CD4-positive, alpha-beta T cell (primary cell): ENCODE data around the gene PAIP2. TPM values are rescaled to one million over a fixed set of nuclear protein-coding genes. Genes with fewer than 3 reads are reported as not detected.
A peak's percentile ranks its signal among the peaks of the same experiment; 100 is the strongest.

Source experiments
- ATAC-seq: fragments of 200-7000 bp; cut with Tn5 transposase; one replicate; pipeline ENCODE4 v1.10.0; 2022; ENCODE audit warnings: mild to moderate bottlenecking; ENCODE audit not compliant: poor library complexity
- CTCF ChIA-PET: fragments of 350-600 bp; sonication (Branson Sonifier 250); formaldehyde crosslinking; loops from one replicate; lab custom pipeline; 2021; ENCODE audit warnings: antibody characterized with exemption, inconsistent platforms; lab: Charles Lee
- POLR2A ChIA-PET: fragments of 350-600 bp; sonication (Branson Sonifier 250); formaldehyde crosslinking; loops from one replicate; lab custom pipeline; 2021; ENCODE audit warnings: antibody characterized with exemption, inconsistent platforms; lab: Charles Lee
- DNase-seq, 14 experiments: peaks; one replicate each; pipeline ENCODE4 v3.0.0-alpha.2; 2013 to 2020; ENCODE audit warnings: mixed read lengths in 2 of 14
- H3K27ac ChIP-seq, 2 donors: one replicate each; pipeline versions ENCODE4 v1.5.1 to v1.7.0; 2013; ENCODE audit warnings: low read length in 2 of 2, low read depth in 1 of 2, mild to moderate bottlenecking in 1 of 2
- H3K27me3 ChIP-seq, 2 experiments: 1 replicate in 1 of 2; 2 replicates in 1 of 2; pipeline versions ENCODE4 v1.6.1 to v1.7.0; 2013; ENCODE audit warnings: low read length in 2 of 2, control low read depth in 1 of 2, mild to moderate bottlenecking in 1 of 2, moderate library complexity in 1 of 2; ENCODE audit not compliant: insufficient read depth in 2 of 2, control insufficient read depth in 1 of 2
- H3K36me3 ChIP-seq: one replicate; pipeline ENCODE4 v1.6.1; 2013; ENCODE audit warnings: low read length, control low read depth; ENCODE audit not compliant: insufficient read depth
- H3K4me1 ChIP-seq: one replicate; pipeline ENCODE4 v1.6.1; 2013; ENCODE audit warnings: low read length, control low read depth; ENCODE audit not compliant: insufficient read depth
- H3K4me3 ChIP-seq: one replicate; pipeline ENCODE4 v1.5.1; 2013; ENCODE audit warnings: mild to moderate bottlenecking, low read length, moderate library complexity
- H3K9me3 ChIP-seq, 2 experiments: 1 replicate in 1 of 2; 2 replicates in 1 of 2; pipeline versions ENCODE4 v1.6.1 to v1.7.0; 2013; ENCODE audit warnings: low read length in 2 of 2, mild to moderate bottlenecking in 2 of 2, control low read depth in 1 of 2, moderate library complexity in 1 of 2; ENCODE audit not compliant: control insufficient read depth in 1 of 2, insufficient read depth in 1 of 2
- H3K27ac Mint-ChIP-seq: one replicate; pipeline ENCODE4 v1.8.0; 2020; ENCODE audit warnings: mixed read lengths
- H3K27me3 Mint-ChIP-seq: one replicate; pipeline ENCODE4 v1.8.0; 2021; ENCODE audit warnings: mixed read lengths
- H3K36me3 Mint-ChIP-seq: one replicate; pipeline ENCODE4 v1.8.0; 2021; ENCODE audit warnings: low read depth, mixed read lengths
- H3K4me1 Mint-ChIP-seq: one replicate; pipeline ENCODE4 v1.8.0; 2021; ENCODE audit warnings: low read depth, mixed read lengths
- H3K4me3 Mint-ChIP-seq: one replicate; pipeline ENCODE4 v1.8.0; 2020; ENCODE audit warnings: mild to moderate bottlenecking, mixed read lengths
- H3K9me3 Mint-ChIP-seq: one replicate; pipeline ENCODE4 v1.8.0; 2020; ENCODE audit warnings: mixed read lengths
- CTCF ChIP-seq: fragments of 200-600 bp; IDR thresholded peaks from one replicate; pipeline ENCODE4 v1.8.0; 2022; ENCODE audit warnings: antibody characterized with exemption, mild to moderate bottlenecking
- intact Hi-C, 2 experiments: fragments of 100-400 bp; cut with DNase I in 1 of 2; cut with micrococcal nuclease in 1 of 2; formaldehyde crosslinking; loops; one replicate each; pipeline versions ENCODE4 v1.15.1 to v1.9.0; 2023 to 2025; cut with DNase I, micrococcal nuclease
- total RNA-seq, 174 experiments: library from RNA in 2 of 174; stranded (reverse) in 2 of 174; gene quantifications; one replicate each; pipeline ENCODE4 v1.2.3 and lab custom pipeline; 2021 to 2026

The PAIP2 gene
- total RNA-seq, 2 experiments from 2014 or later: 151 to 156 TPM

- no peak for ATAC-seq
- Histone ChIP-seq H3K27me3 (no peaks in the 10 kb centered on the region), H3K36me3 (no peaks in the 10 kb centered on the region), H3K4me1 (peaks cover 67% of the 10 kb centered on the region), H3K4me3 (no peak overlapping the region), H3K9me3 (no peaks in the 10 kb centered on the region), H3K27ac (no peak overlapping the region)
- H3K4me3 Mint-ChIP-seq: no peak overlapping the region
- H3K27ac Mint-ChIP-seq: no peak overlapping the region
- H3K36me3 Mint-ChIP-seq: no peaks in the 10 kb centered on the region
- H3K27me3 Mint-ChIP-seq: no peaks in the 10 kb centered on the region
- intact Hi-C loops: loop anchor here in 1 of 2 experiments (5.0 kb wide), 1 partner anchor 45 kb away; the partner anchor contains the start of gene PAIP2
- ChIA-PET POLR2A (interaction anchor here (1.8 kb wide), 1 partner anchor 46 kb away, joined by 5 read pairs; the partner anchor contains the start of gene PAIP2), CTCF (no interaction called here)
- no peaks in the 10 kb centered on the region for H3K9me3 Mint-ChIP-seq
- peaks cover 59% of the 10 kb centered on the region for H3K4me1 Mint-ChIP-seq
- TF ChIP-seq CTCF: no peak
- no peak for DNase-seq
These were observed 46.0 kb downstream of the PAIP2 start for GRCh38 chr5:139387611-139388197.

- Histone ChIP-seq H3K36me3 (no peaks in the 10 kb centered on the region), H3K9me3 (no peaks in the 10 kb centered on the region), H3K4me3 (no peak overlapping the region), H3K4me1 (peaks cover 73% of the 10 kb centered on the region), H3K27me3 (no peaks in the 10 kb centered on the region), H3K27ac (no peak overlapping the region)
- no peak for TF ChIP-seq CTCF
- Mint-ChIP-seq H3K27ac (no peak overlapping the region), H3K4me3 (no peak overlapping the region), H3K36me3 (no peaks in the 10 kb centered on the region), H3K9me3 (no peaks in the 10 kb centered on the region), H3K27me3 (no peaks in the 10 kb centered on the region), H3K4me1 (peaks cover 65% of the 10 kb centered on the region)
- ChIA-PET POLR2A (interaction anchor here (1.8 to 3.2 kb wide), 2 partner anchors 15 to 46 kb away, joined by 5 to 11 read pairs; partner anchors contain the start of genes PAIP2 and SPATA24), CTCF (no interaction called here)
- intact Hi-C loops: loop anchor here in 1 of 2 experiments (5.0 kb wide), 1 partner anchor 46 kb away; the partner anchor contains the start of gene PAIP2
- DNase-seq (no peak), ATAC-seq (no peak)
These were observed 46.7 kb downstream of the PAIP2 start for GRCh38 chr5:139388198-139388821.

GRCh38 chr5:139389701-139390638 lies 48.3 kb downstream of the PAIP2 start, which contains the start of gene MZB1:
Gene MZB1, minus strand, starts transcription at chr5:139389913. Its CDS starts 57 bp downstream, at chr5:139389856.
- Histone ChIP-seq H3K36me3 (no peaks in the 10 kb centered on the region), H3K4me3 (no peak within 1 kb of the TSS), H3K4me1 (peaks cover 74% of the 10 kb centered on the region), H3K9me3 (no peaks in the 10 kb centered on the region), H3K27ac (peak within 1 kb of the TSS in 1 of 2 donors; percentile 60), H3K27me3 (peaks cover 0 to 6% of the 10 kb centered on the region in 2 experiments)
- no peaks in the 10 kb centered on the region for H3K36me3 Mint-ChIP-seq
- H3K4me3 Mint-ChIP-seq: peak within 1 kb of the TSS; percentile 64
- ChIA-PET CTCF (no interaction called here), POLR2A (interaction anchor here (1.0 to 3.2 kb wide), 3 partner anchors 14 to 175 kb away, joined by 3 to 11 read pairs (median 3); partner anchors contain the start of gene SPATA24)
- DNase-seq (peak in 11 of 14 experiments; percentile 17 to 84 (median 37)), ATAC-seq (peak; percentile 24)
- H3K4me1 Mint-ChIP-seq: peaks cover 57% of the 10 kb centered on the region
- H3K27me3 Mint-ChIP-seq: no peaks in the 10 kb centered on the region
- H3K9me3 Mint-ChIP-seq: no peaks in the 10 kb centered on the region
- peak within 1 kb of the TSS; percentile 66 for H3K27ac Mint-ChIP-seq
- TF ChIP-seq CTCF: no peak
- intact Hi-C loops: loop anchor here (5.0 kb wide), 1 partner anchor 48 kb away; the partner anchor contains the start of gene PAIP2 (in 2 of the 2)
